ENCODE data around the gene TBL2.
"Not testable (repeated sequence)": the region's sequence is repeated elsewhere in the genome, so short reads cannot be mapped to it uniquely, and the experiment has no call there.

DNA sequence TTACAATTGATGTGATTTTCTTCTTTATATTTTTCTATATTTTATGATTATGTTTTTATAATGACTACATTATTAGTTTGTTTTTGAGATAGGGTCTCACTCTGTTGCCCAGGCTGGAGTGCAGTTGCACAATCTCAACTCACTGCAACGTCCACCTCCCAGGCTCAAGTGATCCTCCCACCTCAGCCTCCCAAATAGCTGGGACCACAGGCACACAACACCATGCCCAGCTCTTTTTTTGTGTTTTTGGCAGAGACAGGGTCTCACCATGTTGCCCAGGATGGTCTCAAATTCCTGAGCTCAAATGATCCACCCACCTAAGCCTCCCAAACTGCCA, 52.3 kb downstream of the TBL2 start:
- TF ChIP-seq, protein P1, sequence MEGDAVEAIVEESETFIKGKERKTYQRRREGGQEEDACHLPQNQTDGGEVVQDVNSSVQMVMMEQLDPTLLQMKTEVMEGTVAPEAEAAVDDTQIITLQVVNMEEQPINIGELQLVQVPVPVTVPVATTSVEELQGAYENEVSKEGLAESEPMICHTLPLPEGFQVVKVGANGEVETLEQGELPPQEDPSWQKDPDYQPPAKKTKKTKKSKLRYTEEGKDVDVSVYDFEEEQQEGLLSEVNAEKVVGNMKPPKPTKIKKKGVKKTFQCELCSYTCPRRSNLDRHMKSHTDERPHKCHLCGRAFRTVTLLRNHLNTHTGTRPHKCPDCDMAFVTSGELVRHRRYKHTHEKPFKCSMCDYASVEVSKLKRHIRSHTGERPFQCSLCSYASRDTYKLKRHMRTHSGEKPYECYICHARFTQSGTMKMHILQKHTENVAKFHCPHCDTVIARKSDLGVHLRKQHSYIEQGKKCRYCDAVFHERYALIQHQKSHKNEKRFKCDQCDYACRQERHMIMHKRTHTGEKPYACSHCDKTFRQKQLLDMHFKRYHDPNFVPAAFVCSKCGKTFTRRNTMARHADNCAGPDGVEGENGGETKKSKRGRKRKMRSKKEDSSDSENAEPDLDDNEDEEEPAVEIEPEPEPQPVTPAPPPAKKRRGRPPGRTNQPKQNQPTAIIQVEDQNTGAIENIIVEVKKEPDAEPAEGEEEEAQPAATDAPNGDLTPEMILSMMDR (IDR thresholded peaks at IDR 0.05; ENCODE audit: insufficient read depth, low read length): not testable (repeated sequence)
- TF ChIP-seq GABPA (IDR thresholded peaks at IDR 0.05; ENCODE audit: low read depth); SPI1 (IDR thresholded peaks at IDR 0.05; ENCODE audit: borderline replicate concordance, low read depth): not testable (repeated sequence)
- TF ChIP-seq, protein P2, sequence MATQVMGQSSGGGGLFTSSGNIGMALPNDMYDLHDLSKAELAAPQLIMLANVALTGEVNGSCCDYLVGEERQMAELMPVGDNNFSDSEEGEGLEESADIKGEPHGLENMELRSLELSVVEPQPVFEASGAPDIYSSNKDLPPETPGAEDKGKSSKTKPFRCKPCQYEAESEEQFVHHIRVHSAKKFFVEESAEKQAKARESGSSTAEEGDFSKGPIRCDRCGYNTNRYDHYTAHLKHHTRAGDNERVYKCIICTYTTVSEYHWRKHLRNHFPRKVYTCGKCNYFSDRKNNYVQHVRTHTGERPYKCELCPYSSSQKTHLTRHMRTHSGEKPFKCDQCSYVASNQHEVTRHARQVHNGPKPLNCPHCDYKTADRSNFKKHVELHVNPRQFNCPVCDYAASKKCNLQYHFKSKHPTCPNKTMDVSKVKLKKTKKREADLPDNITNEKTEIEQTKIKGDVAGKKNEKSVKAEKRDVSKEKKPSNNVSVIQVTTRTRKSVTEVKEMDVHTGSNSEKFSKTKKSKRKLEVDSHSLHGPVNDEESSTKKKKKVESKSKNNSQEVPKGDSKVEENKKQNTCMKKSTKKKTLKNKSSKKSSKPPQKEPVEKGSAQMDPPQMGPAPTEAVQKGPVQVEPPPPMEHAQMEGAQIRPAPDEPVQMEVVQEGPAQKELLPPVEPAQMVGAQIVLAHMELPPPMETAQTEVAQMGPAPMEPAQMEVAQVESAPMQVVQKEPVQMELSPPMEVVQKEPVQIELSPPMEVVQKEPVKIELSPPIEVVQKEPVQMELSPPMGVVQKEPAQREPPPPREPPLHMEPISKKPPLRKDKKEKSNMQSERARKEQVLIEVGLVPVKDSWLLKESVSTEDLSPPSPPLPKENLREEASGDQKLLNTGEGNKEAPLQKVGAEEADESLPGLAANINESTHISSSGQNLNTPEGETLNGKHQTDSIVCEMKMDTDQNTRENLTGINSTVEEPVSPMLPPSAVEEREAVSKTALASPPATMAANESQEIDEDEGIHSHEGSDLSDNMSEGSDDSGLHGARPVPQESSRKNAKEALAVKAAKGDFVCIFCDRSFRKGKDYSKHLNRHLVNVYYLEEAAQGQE (IDR thresholded peaks at IDR 0.05; ENCODE audit: insufficient replicate concordance, low read depth): not testable (repeated sequence)
